Esophagus muscularis mucosa (tissue), 4 donors: ENCODE results near the gene FBP1. TPM values are rescaled to one million over a fixed set of nuclear protein-coding genes. Genes with fewer than 3 reads are reported as not detected.

Experiments
- DNase-seq: peaks from one replicate; pipeline ENCODE4 v3.0.0-alpha.2; 2017; ENCODE audit errors: extremely low spot score
- H3K27ac ChIP-seq, 4 donors: fragments of 200-600 bp; sonication (generic); replicated peaks in 1 of 4; 1 replicate in 3 of 4; 2 replicates in 1 of 4; pipeline ENCODE4 v1.5.1; 2016 to 2019; ENCODE audit warnings: mild to moderate bottlenecking in 1 of 4
- H3K27me3 ChIP-seq, 4 donors: fragments of 200-600 bp; sonication (generic); one replicate each; pipeline versions ENCODE4 v1.5.1 to v1.6.0; 2016 to 2019
- H3K36me3 ChIP-seq, 4 donors: fragments of 200-600 bp; sonication (generic); one replicate each; pipeline ENCODE4 v1.5.1; 2016 to 2019
- H3K4me1 ChIP-seq, 4 donors: fragments of 200-600 bp; sonication (generic); one replicate each; pipeline ENCODE4 v1.5.1; 2016 to 2019
- H3K4me3 ChIP-seq, 4 donors: fragments of 200-600 bp; sonication (generic); 1 replicate in 2 of 4; 2 replicates in 2 of 4; pipeline ENCODE4 v1.5.1; 2016 to 2019; ENCODE audit warnings: mild to moderate bottlenecking in 4 of 4, moderate library complexity in 1 of 4
- H3K9me3 ChIP-seq, 4 donors: fragments of 200-600 bp; sonication (generic); 1 replicate in 3 of 4; 2 replicates in 1 of 4; pipeline ENCODE4 v1.5.1; 2016 to 2019
- CTCF ChIP-seq, 3 experiments: fragments of 200-600 bp in 2 of 3; fragments of 450-650 bp in 1 of 3; sonication (generic) in 2 of 3; IDR thresholded peaks; one replicate each; pipeline ENCODE4 v1.5.1; 2017 to 2019; ENCODE audit warnings: antibody characterized with exemption in 3 of 3, mild to moderate bottlenecking in 2 of 3, moderate library complexity in 1 of 3
- EP300 ChIP-seq: sonication (generic); formaldehyde crosslinking; IDR thresholded peaks from one replicate; pipeline ENCODE4 v1.6.1; 2017; ENCODE audit warnings: antibody characterized with exemption
- POLR2A ChIP-seq: fragments of 450-650 bp; IDR thresholded peaks from one replicate; pipeline ENCODE4 v1.6.1; 2017; ENCODE audit warnings: antibody characterized with exemption, moderate library complexity, mild to moderate bottlenecking, low read depth
- POLR2AphosphoS5 ChIP-seq, 2 donors: sonication (generic); formaldehyde crosslinking; IDR thresholded peaks; one replicate each; pipeline ENCODE4 v1.6.1; 2017; ENCODE audit warnings: antibody characterized with exemption in 2 of 2
- WGBS: methylation state at CpG from one replicate; pipeline ENCODE4 v1.1.5; 2018; 5-methylcytosine and 5-hydroxymethylcytosine counted together
- intact Hi-C: fragments of 100-400 bp; cut with DNase I; formaldehyde crosslinking; loops from one replicate; pipeline ENCODE4 v1.15.1; 2023
- total RNA-seq, 4 donors: library from RNA; depleted of rRNA; stranded (reverse); fragments of >200 nt; gene quantifications; one replicate each; pipeline versions ENCODE4 v1.1.0 to v1.2.1, GENCODE V29; 2016

FBP1 gene
- total RNA-seq, 4 donors from 2014 or later = 1.2 to 4.6 (median 2.2) TPM

GRCh38 chr9:94606646-94607422, 32.5 kb downstream of the FBP1 start:
- DNase-seq = no peak
- Histone ChIP-seq H3K36me3 (no peaks in the 10 kb centered on the region), H3K4me1 (peaks cover 0 to 4% (median 0%) of the 10 kb centered on the region in 4 donors), H3K27ac (no peak overlapping the region), H3K9me3 (no peaks in the 10 kb centered on the region), H3K4me3 (no peak overlapping the region), H3K27me3 (peaks cover 0 to 18% (median 0%) of the 10 kb centered on the region in 4 donors)
- WGBS = 92% methylated on average over 24 of the region's 24 CpGs
- intact Hi-C loops = no loop called here
- no peak for TF ChIP-seq EP300
- TF ChIP-seq POLR2A = no peak

GRCh38 chr9:94603259-94604160, 35.8 kb downstream of the FBP1 start:
- Histone ChIP-seq H3K36me3 (no peaks in the 10 kb centered on the region), H3K9me3 (no peaks in the 10 kb centered on the region), H3K27ac (no peak overlapping the region), H3K4me3 (no peak overlapping the region), H3K27me3 (peaks cover 0 to 11% (median 0%) of the 10 kb centered on the region in 4 donors), H3K4me1 (peaks cover 0 to 4% (median 0%) of the 10 kb centered on the region in 4 donors)
- intact Hi-C loops = no loop called here
- 28% methylated on average over 18 of the region's 21 CpGs for WGBS
- TF ChIP-seq POLR2AphosphoS5 (IDR thresholded peaks at IDR 0.05) (no peak), CTCF (IDR thresholded peaks at IDR 0.05) (peak; percentile 21 to 50 (median 31)), POLR2A (no peak), EP300 (no peak)
- DNase-seq = no peak

GRCh38 chr9:94602666-94603065, 36.7 kb downstream of the FBP1 start:
- DNase-seq = no peak
- 84% methylated on average over 6 of the region's 6 CpGs for WGBS
- Histone ChIP-seq H3K9me3 (no peaks in the 10 kb centered on the region), H3K27ac (no peak overlapping the region), H3K4me3 (no peak overlapping the region), H3K36me3 (no peaks in the 10 kb centered on the region), H3K4me1 (peaks cover 0 to 4% (median 0%) of the 10 kb centered on the region in 4 donors), H3K27me3 (peaks cover 0 to 11% (median 0%) of the 10 kb centered on the region in 4 donors)
- no peak for TF ChIP-seq EP300
- TF ChIP-seq POLR2AphosphoS5 (IDR thresholded peaks at IDR 0.05) = no peak
- no peak for TF ChIP-seq CTCF (IDR thresholded peaks at IDR 0.05)
- no peak for TF ChIP-seq POLR2A
- intact Hi-C loops = no loop called here

GRCh38 chr9:94600715-94601114, 38.6 kb downstream of the FBP1 start:
- no peak overlapping the region for H3K27ac ChIP-seq

More at GRCh38 chr9:94600715-94601114, 38.6 kb downstream of the FBP1 start:
- DNase-seq = no peak
- H3K27me3 ChIP-seq = peaks cover 0 to 7% (median 0%) of the 10 kb centered on the region in 4 donors
- H3K36me3 ChIP-seq = no peaks in the 10 kb centered on the region
- 77% methylated on average over 10 of the region's 10 CpGs for WGBS
- intact Hi-C loops = no loop called here
- H3K4me1 ChIP-seq = peaks cover 0 to 4% (median 0%) of the 10 kb centered on the region in 4 donors
- no peak overlapping the region for H3K4me3 ChIP-seq
- TF ChIP-seq CTCF (IDR thresholded peaks at IDR 0.05) = no peak
- no peaks in the 10 kb centered on the region for H3K9me3 ChIP-seq
